ENCODE data around the gene LILRB2. TPM values are rescaled to one million over a fixed set of nuclear protein-coding genes. Genes with fewer than 3 reads are reported as not detected.

The LILRB2 gene
- total and polyA plus RNA-seq, 9 of the 15 experiments (the other 6 are each of a cell fraction or from before 2014, with no cell fraction given): not detected

GRCh38 chr19:54312011-54312410 lies 31.1 kb upstream of the LILRB2 start (continued):
- TF ChIP-seq MGA (IDR thresholded peaks at IDR 0.05) (no peak), PHB2 (IDR thresholded peaks at IDR 0.05; ENCODE audit: low read depth) (no peak), SAFB2 (IDR thresholded peaks at IDR 0.05; ENCODE audit: borderline replicate concordance, low read depth, low read length, severe bottlenecking) (no peak), VEZF1 (CRISPR knock-in tag; IDR thresholded peaks at IDR 0.05) (no peak), ZBTB26 (CRISPR knock-in tag; IDR thresholded peaks at IDR 0.05) (no peak), MTA1 (IDR thresholded peaks at IDR 0.05; ENCODE audit: borderline replicate concordance) (no peak), TFAM (CRISPR knock-in tag; conservative IDR thresholded peaks at IDR 0.05) (no peak), ZNF561 (CRISPR knock-in tag; conservative IDR thresholded peaks at IDR 0.05) (no peak), ZNF79 (CRISPR knock-in tag; IDR thresholded peaks at IDR 0.05; ENCODE audit: low read depth) (no peak)
